ENCODE measurements around the gene MME.

The MME gene

DNA sequence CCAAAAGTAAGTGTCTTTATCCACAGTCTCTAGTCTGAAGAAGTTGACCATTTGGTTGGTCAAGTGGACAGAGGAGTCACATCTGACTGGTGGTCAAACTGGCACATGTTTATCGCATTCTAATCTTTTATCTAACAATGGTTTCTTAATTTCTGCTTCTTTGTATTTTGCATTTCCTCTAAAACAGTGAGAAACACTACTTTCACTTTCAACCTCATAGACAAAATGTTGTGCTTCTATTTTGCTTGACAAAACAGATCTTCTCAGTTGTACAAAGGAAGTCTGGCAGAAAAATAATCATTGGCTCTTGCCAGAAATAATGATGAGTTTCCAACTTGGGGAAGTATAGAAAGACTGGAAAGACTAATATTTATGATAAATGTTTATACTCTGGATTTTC lies 103.9 kb downstream of the MME start:
- no peak for TF ChIP-seq GATA3 (IDR thresholded peaks at IDR 0.05; ENCODE audit: low read depth, low read length)
- no peak for TF ChIP-seq GATA2 (IDR thresholded peaks at IDR 0.05; ENCODE audit: low read depth, low read length)

DNA sequence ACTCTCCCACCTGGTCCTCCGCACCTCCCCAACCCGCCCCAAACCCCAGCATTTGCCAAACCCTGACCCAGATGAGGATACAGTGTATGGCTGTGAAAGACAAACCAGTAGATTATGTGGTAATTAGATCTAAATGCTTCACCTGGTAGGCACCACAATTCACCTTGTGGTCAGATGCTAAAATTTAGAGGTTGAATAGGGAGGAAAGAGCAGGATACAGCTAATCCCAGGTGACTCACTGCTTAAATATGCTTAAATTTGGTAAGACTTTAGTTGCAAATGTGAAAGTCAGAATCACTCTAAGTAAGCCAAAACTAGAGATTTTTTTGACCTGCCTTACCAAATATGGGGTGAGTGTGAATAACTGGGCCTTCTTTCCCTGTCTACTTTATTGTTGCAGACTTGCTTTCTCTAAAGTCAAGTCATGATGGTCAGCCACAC lies 105.5 kb downstream of the MME start:
- no peak for TF ChIP-seq GATA3 (IDR thresholded peaks at IDR 0.05; ENCODE audit: low read depth, low read length)
- TF ChIP-seq GATA2 (IDR thresholded peaks at IDR 0.05; ENCODE audit: low read depth, low read length) = no peak

GRCh38 chr3:155188031-155188430 lies 107.9 kb downstream of the MME start:
- no peak for TF ChIP-seq GATA2 (IDR thresholded peaks at IDR 0.05; ENCODE audit: low read depth, low read length)
- no peak for TF ChIP-seq GATA3 (IDR thresholded peaks at IDR 0.05; ENCODE audit: low read depth, low read length)

DNA sequence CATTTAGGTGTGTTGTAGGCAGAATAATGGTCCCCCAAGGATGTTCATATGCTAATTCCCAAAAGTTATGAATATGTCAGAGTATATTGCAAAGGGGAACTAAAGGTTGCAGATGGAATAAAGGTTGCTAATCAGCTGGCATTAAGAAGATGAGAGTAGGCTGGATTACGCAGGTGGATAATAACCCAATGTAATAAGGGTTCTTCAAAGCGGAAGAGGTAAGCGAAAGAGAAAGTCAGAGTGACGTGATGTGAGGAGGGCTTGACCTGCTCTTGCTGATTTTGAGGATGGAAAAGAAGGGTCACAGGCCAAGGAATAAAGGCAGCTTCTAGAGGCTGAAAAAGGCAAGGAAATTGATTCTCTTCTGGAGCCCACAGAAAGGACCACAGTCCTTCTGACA lies 109.4 kb downstream of the MME start:
- TF ChIP-seq GATA2 (IDR thresholded peaks at IDR 0.05; ENCODE audit: low read depth, low read length) (no peak), GATA3 (IDR thresholded peaks at IDR 0.05; ENCODE audit: low read depth, low read length) (no peak)

DNA sequence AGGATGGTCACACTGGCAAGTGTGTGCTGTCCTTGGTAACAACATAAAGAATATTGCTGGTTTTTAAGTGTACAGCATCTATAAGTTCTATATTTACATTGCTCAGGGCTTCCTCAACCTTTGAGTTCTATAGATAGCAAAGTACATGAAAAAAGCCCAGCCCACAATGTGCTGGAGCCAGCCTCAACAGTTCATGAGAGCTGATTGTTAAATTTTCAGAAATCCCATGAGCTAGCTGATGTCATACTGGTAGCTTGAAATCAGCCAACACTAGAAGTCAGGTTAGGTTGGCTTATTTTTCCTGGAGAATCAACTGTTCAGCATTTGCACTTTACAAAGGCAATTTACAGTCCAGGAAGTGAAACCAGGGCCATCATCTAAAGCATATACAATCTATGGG lies 110.6 kb downstream of the MME start:
- TF ChIP-seq GATA2 (IDR thresholded peaks at IDR 0.05; ENCODE audit: low read depth, low read length) = no peak
- no peak for TF ChIP-seq GATA3 (IDR thresholded peaks at IDR 0.05; ENCODE audit: low read depth, low read length)

DNA sequence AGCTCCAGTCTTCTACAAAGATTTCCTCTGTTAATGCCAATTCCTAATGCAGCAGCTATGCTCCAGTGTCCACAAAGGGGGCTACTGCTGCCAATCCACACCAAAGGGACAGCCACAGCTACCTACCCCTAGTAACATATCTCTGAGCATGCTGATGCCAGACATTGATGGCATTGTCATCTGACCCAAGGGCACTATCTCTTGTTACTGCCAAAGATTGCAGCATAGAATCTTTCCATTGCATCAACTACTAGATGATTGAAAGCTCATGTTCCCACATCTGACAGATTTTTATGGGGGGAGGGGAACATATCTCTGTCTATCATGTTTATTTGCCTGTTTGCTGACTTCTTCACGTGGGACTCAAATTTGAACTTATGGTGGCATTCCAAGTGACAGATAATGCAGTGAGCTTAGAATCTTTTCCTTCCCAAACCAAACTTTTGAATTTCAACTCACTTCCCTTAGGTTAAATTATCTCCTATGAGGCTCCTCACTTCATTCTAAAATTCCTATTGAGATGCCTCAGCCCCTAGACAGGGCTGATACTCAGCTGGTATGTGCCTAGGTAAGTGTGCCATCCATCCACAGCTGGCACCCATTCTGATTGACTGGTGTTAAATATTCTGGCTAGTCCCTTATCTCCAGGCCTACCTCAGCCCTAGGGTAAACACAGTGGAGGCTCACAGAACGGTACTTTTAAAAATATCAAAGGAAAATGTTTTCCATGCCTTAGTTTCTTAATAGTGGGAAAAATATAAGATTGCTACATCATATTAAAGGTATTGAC lies 113.0 kb downstream of the MME start:
- TF ChIP-seq GATA2 (IDR thresholded peaks at IDR 0.05; ENCODE audit: low read depth, low read length) (no peak), GATA3 (IDR thresholded peaks at IDR 0.05; ENCODE audit: low read depth, low read length) (no peak)

GRCh38 chr3:155193868-155194267 lies 113.7 kb downstream of the MME start:
- TF ChIP-seq GATA3 (IDR thresholded peaks at IDR 0.05; ENCODE audit: low read depth, low read length) (no peak), GATA2 (IDR thresholded peaks at IDR 0.05; ENCODE audit: low read depth, low read length) (no peak)

DNA sequence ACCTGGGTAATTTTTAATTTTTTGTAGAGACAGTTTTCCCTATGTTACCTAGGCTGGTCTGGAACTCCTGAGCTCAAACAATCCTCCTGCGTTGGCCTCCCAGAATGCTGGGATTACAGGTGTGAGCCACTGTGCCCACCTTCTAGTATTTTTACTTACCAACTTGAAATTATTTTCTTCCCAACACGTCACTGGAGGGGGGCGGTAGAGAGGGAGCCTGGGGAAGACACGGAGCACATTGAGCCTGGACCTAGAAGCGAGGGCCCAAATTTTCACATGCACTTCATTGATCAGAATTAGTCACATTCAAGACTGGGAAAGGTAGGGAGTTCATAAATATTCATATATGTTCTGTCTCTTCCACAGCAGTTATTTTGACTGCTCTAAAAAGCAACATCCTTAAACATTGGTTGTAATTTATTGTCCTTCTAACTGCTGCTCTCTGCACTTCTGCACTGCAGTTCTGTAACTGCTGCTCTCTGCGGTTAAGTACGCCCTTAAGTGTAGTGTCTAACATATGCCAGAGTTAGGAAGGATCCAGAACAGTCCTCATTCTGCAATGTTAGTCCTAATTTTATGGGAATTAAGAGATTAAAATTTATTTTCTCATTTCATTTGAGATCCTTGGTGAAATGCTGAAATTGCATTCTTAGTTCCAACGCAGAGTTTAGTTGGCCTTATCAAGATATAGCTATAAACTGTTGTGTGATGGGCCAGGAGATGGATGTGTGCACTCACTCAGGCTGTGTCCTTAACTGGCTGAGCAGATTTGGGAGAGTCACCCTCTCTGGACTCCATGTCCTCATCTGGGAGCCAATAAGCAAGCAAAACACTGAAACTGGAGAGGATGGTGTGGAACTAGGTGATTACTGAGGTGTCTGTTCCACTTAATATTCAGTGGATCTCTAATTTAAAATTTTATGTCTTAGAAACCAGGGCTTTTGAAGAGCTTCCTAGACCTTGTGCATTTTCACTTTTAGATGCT lies 115.1 kb downstream of the MME start:
- TF ChIP-seq GATA3 (IDR thresholded peaks at IDR 0.05; ENCODE audit: low read depth, low read length) (no peak), GATA2 (IDR thresholded peaks at IDR 0.05; ENCODE audit: low read depth, low read length) (no peak)

DNA sequence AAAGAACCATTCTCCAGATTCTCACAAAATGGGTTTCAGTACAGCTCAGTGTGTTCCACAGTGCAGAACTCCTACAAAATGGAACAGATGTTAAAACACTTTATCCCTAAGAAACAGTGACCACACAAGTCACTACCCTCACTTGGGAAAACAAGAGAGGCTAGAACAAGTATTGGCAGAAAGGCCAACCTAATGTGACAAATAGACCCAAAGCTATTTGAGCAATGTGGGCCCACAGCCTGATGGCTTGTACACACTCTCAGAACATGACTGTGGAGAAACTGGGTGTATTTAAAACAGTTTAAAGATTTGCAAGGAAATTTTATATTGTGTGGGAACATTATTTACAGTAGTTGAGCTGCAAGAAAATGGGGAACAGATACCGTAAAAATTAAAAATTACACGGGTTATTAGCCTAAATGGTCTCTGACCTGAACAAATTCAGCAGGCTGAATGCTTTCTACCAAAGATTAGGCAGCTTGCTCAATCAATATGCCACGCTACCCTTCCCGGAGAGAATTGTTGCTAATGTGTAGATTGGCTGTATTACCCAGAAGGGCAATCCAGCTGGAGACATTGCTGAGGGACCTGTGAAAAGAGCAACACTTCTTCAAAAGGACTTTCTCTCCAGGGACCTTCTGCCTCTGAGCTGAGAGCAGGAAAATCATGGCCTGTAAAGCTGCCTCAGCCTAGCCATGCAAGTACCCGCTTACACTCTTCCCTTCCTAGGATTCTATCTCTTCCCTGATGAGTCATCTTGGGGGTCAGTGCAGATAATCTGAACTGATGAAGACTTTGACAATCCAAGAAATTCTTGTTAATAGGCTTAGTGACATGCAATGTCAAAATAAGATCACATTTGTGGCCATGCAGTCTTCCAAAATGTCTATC lies 116.3 kb downstream of the MME start:
- TF ChIP-seq GATA3 (IDR thresholded peaks at IDR 0.05; ENCODE audit: low read depth, low read length) (no peak), GATA2 (IDR thresholded peaks at IDR 0.05; ENCODE audit: low read depth, low read length) (no peak)

DNA sequence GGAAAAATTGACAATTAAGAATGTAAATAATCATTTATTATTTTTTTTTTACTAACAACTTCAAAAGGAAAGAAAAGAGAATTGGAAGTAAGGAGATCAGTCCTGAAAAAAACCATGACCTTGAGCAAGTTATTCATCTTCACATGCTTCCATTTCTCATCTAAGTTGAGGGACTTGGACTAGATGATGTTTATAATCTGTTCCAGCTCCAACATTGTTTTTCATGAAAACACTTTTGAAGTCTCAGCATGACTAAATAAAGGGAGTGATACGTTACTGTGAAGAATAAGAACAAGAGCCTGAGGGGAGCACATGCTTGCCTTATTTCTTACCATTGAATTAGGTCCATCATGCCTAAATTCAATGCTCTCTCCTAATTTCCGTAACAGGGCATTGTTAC lies 117.7 kb downstream of the MME start:
- TF ChIP-seq GATA3 (IDR thresholded peaks at IDR 0.05; ENCODE audit: low read depth, low read length) (no peak), GATA2 (IDR thresholded peaks at IDR 0.05; ENCODE audit: low read depth, low read length) (no peak)

- TF ChIP-seq GATA3 (IDR thresholded peaks at IDR 0.05; ENCODE audit: low read depth, low read length) (no peak), GATA2 (IDR thresholded peaks at IDR 0.05; ENCODE audit: low read depth, low read length) (no peak)
These were observed 122.5 kb downstream of the MME start for GRCh38 chr3:155202626-155203025.

DNA sequence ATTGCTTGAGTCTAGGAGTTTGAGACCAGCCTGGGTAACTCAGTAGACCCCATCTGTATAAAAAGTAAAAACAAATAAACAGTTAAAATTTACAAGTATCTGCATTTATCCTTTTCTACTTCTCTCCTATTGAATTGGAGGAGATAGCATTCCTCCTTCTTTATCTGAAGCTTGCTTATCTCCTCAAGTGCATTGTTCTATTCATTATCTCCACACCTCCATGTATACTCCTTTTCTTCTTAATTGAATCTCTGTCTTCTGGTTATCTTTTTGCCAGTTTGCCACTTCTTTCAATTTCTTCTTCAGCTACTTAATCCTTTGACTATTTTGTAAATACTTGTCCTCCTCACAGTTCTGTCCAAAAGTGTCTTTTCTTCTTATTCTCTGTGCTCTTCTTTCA lies 124.7 kb downstream of the MME start:
- TF ChIP-seq GATA2 (IDR thresholded peaks at IDR 0.05; ENCODE audit: low read depth, low read length) (no peak), GATA3 (IDR thresholded peaks at IDR 0.05; ENCODE audit: low read depth, low read length) (no peak)

DNA sequence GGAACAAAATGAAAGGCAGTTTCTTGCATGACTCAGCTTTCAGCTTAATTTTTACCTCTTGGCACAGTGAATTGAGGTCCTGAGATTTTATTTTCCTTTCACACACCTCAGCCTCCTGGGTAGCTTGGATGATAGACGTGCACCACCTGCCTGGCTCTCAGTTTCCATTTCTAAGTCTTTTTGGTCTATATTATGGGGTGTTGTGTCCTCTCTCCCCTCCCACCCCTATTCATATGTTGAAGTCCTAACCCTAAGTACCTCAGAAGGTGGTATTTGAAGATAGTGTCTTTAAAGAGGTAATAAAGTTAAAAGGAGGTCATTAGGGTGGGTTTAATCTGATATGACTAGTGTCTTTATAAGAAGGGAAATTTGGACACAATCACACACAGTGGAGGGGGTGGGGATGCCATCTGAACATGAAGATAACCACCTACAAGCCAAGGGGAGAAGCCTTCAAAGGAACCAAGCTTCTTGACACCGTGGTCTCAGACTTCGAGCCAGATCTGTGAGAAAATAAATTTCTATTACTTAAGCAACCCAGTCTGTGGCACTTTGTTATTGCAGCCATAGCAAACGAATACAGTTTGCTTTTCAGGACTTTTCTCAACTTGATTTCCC lies 128.2 kb downstream of the MME start:
- TF ChIP-seq GATA3 (IDR thresholded peaks at IDR 0.05; ENCODE audit: low read depth, low read length) = no peak
- no peak for TF ChIP-seq GATA2 (IDR thresholded peaks at IDR 0.05; ENCODE audit: low read depth, low read length)

All from SH-SY5Y (cell line).